Measurements from ENCODE around the gene ATXN3. TPM values are rescaled to one million over a fixed set of nuclear protein-coding genes. Genes with fewer than 3 reads are reported as not detected.

ATXN3 gene
- total RNA-seq, 1 donor from 2014 or later, result 25.2 TPM

DNA sequence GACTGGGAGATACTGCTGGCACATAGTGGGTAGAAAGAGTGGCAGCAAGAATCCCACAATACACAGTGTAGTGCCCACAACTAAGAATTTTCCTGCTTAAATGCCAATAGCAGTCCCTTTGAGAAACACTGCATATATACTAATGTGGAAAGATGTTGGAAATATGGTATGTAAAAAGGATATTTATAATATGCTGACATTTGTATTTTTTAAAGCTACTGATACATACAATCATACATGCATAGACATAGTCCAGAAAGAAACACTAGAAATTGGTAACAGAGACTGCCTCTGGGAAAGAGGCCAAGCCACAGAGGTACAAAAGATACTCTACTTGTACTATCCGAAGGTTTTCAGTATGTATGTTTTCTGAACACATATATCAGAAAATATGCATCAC, 96.8 kb downstream of the ATXN3 start:
- DNase-seq (ENCODE audit: low read depth), result no peak

Other genes with a start within 250 kb of the ATXN3 start
- not detected in 2 replicates for gene TC2N, start 239.0 kb downstream of the ATXN3 start, total RNA-seq
- 4.9 and 7.3 TPM in 2 replicates for gene FBLN5, start 158.9 kb downstream of the ATXN3 start, total RNA-seq
- 28.8 and 37.3 TPM in 2 replicates for gene TRIP11, start 66.5 kb downstream of the ATXN3 start, total RNA-seq
- gene NDUFB1, start 15.1 kb upstream of the ATXN3 start, total RNA-seq, result 511 and 521 TPM in 2 replicates
- gene CPSF2, start 15.4 kb upstream of the ATXN3 start, total RNA-seq, result 54.7 and 65.2 TPM in 2 replicates
- gene SLC24A4, start 216.6 kb upstream of the ATXN3 start, total RNA-seq, result not detected in 2 replicates